H9 (cell line): ENCODE data around the gene EXOG. TPM values are rescaled to one million over a fixed set of nuclear protein-coding genes. Genes with fewer than 3 reads are reported as not detected.
A peak's percentile ranks its signal among the peaks of the same experiment; 100 is the strongest.
"Not testable (repeated sequence)": the region's sequence is repeated elsewhere in the genome, so short reads cannot be mapped to it uniquely, and the experiment has no call there.

Experiments
- DNase-seq: peaks from one replicate; pipeline ENCODE4 v3.0.0-alpha.2; 2017
- H2AFZ ChIP-seq: one replicate; pipeline ENCODE4 v1.6.1; 2013; ENCODE audit warnings: mild to moderate bottlenecking, low read length, control low read depth, moderate library complexity
- H2AK5ac ChIP-seq: 2 replicates; pipeline ENCODE4 v1.6.1; 2013; ENCODE audit warnings: low read length, control low read depth, mixed read lengths; ENCODE audit not compliant: insufficient read length
- H2BK120ac ChIP-seq: one replicate; pipeline ENCODE4 v1.6.1; 2013; ENCODE audit warnings: low read depth, mild to moderate bottlenecking, low read length, control low read depth, inconsistent platforms; ENCODE audit not compliant: poor library complexity, severe bottlenecking
- H2BK12ac ChIP-seq: 2 replicates; pipeline ENCODE4 v1.6.1; 2013; ENCODE audit warnings: low read length, control low read depth, mixed read lengths, low read depth; ENCODE audit not compliant: insufficient read length
- H2BK15ac ChIP-seq: 2 replicates; pipeline ENCODE4 v1.6.1; 2013; ENCODE audit warnings: low read depth, low read length, control low read depth
- H2BK20ac ChIP-seq: one replicate; pipeline ENCODE4 v1.6.1; 2013; ENCODE audit warnings: low read depth, mild to moderate bottlenecking, low read length, control low read depth, inconsistent platforms; ENCODE audit not compliant: poor library complexity, severe bottlenecking
- H2BK5ac ChIP-seq: 2 replicates; pipeline ENCODE4 v1.6.1; 2013; ENCODE audit warnings: low read length, control low read depth, mixed read lengths; ENCODE audit not compliant: insufficient read length
- H3K14ac ChIP-seq: 2 replicates; pipeline ENCODE4 v1.6.1; 2013; ENCODE audit warnings: low read length, control low read depth; ENCODE audit not compliant: insufficient read depth
- H3K18ac ChIP-seq: 2 replicates; pipeline ENCODE4 v1.6.1; 2013; ENCODE audit warnings: low read depth, mild to moderate bottlenecking, mixed read lengths, low read length, control low read depth; ENCODE audit not compliant: insufficient read length
- H3K23ac ChIP-seq: 2 replicates; pipeline ENCODE4 v1.6.1; 2013; ENCODE audit warnings: low read length, control low read depth, mixed read lengths, low read depth; ENCODE audit not compliant: insufficient read length
- H3K23me2 ChIP-seq: 2 replicates; pipeline ENCODE4 v1.6.1; 2013; ENCODE audit warnings: low read depth, mild to moderate bottlenecking, mixed read lengths, low read length, control low read depth; ENCODE audit not compliant: insufficient read length, poor library complexity, severe bottlenecking
- H3K27ac ChIP-seq: 2 replicates; pipeline ENCODE4 v1.5.1; 2013; ENCODE audit warnings: low read length, control low read depth, mixed read lengths, low read depth; ENCODE audit not compliant: insufficient read length
- H3K27me3 ChIP-seq: 2 replicates; pipeline ENCODE4 v1.6.1; 2013; ENCODE audit warnings: low read length, control low read depth, inconsistent platforms; ENCODE audit not compliant: insufficient read depth
- H3K4ac ChIP-seq: 2 replicates; pipeline ENCODE4 v1.6.1; 2013; ENCODE audit warnings: low read depth, mild to moderate bottlenecking, control low read depth, inconsistent platforms, low read length, moderate library complexity
- H3K4me1 ChIP-seq: 2 replicates; pipeline ENCODE4 v1.6.1; 2013; ENCODE audit warnings: low read length, control low read depth, inconsistent platforms; ENCODE audit not compliant: insufficient read depth
- H3K4me2 ChIP-seq: 2 replicates; pipeline ENCODE4 v1.6.1; 2013; ENCODE audit warnings: low read length, control low read depth, mixed read lengths; ENCODE audit not compliant: insufficient read length, insufficient read depth
- H3K56ac ChIP-seq: 2 replicates; pipeline ENCODE4 v1.6.1; 2013; ENCODE audit warnings: low read depth, mild to moderate bottlenecking, mixed read lengths, low read length, control low read depth; ENCODE audit not compliant: insufficient read length
- H3K79me1 ChIP-seq: 2 replicates; pipeline ENCODE4 v1.6.1; 2013; ENCODE audit warnings: low read depth, mild to moderate bottlenecking, moderate library complexity, low read length, control low read depth, inconsistent platforms; ENCODE audit not compliant: insufficient read depth, poor library complexity, severe bottlenecking
- H3K79me2 ChIP-seq: 2 replicates; pipeline ENCODE4 v1.6.1; 2013; ENCODE audit warnings: low read length, control low read depth, inconsistent platforms; ENCODE audit not compliant: insufficient read depth
- H3K9ac ChIP-seq: 2 replicates; pipeline ENCODE4 v1.6.1; 2013; ENCODE audit warnings: low read length, control low read depth, mixed read lengths; ENCODE audit not compliant: insufficient read length; ENCODE audit errors: extremely low read depth
- H3K9me3 ChIP-seq: one replicate; pipeline ENCODE4 v1.6.1; 2013; ENCODE audit warnings: low read depth, low read length, inconsistent platforms; ENCODE audit not compliant: control insufficient read depth
- H3T11ph ChIP-seq: one replicate; pipeline ENCODE4 v1.6.1; 2013; ENCODE audit warnings: mild to moderate bottlenecking, low read length, control low read depth, inconsistent platforms
- H4K20me1 ChIP-seq: one replicate; pipeline ENCODE4 v1.6.1; 2013; ENCODE audit not compliant: control insufficient read depth, insufficient read length, insufficient read depth
- H4K5ac ChIP-seq: 2 replicates; pipeline ENCODE4 v1.6.1; 2013; ENCODE audit warnings: low read depth, mild to moderate bottlenecking, mixed read lengths, low read length, control low read depth; ENCODE audit not compliant: insufficient read length
- H4K8ac ChIP-seq: replicated peaks from 2 replicates; pipeline ENCODE4 v1.6.1; 2013; ENCODE audit warnings: low read length, control low read depth, mixed read lengths, low read depth; ENCODE audit not compliant: insufficient read length
- H4K91ac ChIP-seq: 2 replicates; pipeline ENCODE4 v1.6.1; 2013; ENCODE audit warnings: low read depth, mild to moderate bottlenecking, moderate library complexity, mixed read lengths, low read length, control low read depth; ENCODE audit not compliant: insufficient read length
- H3K27ac Mint-ChIP-seq, 3 experiments: 2 replicates in 2 of 3; 3 replicates in 1 of 3; pipeline ENCODE4 v1.8.0; 2020 to 2021; ENCODE audit warnings: mixed read lengths in 3 of 3, mild to moderate bottlenecking in 1 of 3, moderate library complexity in 1 of 3
- H3K27me3 Mint-ChIP-seq: 2 replicates; pipeline ENCODE4 v1.8.0; 2021; ENCODE audit warnings: low read depth, mild to moderate bottlenecking, moderate library complexity, mixed read lengths
- H3K36me3 Mint-ChIP-seq, 3 experiments: 2 replicates in 2 of 3; 3 replicates in 1 of 3; pipeline ENCODE4 v1.8.0; 2020 to 2021; ENCODE audit warnings: low read depth in 3 of 3, mixed read lengths in 3 of 3; ENCODE audit not compliant: insufficient read depth in 1 of 3
- H3K4me1 Mint-ChIP-seq, 2 experiments: 2 replicates each; pipeline ENCODE4 v1.8.0; 2020; ENCODE audit warnings: mixed read lengths in 2 of 2
- H3K4me3 Mint-ChIP-seq, 2 experiments: 2 replicates in 1 of 2; 3 replicates in 1 of 2; pipeline ENCODE4 v1.8.0; 2020 to 2021; ENCODE audit warnings: mild to moderate bottlenecking in 2 of 2, mixed read lengths in 2 of 2, moderate library complexity in 1 of 2
- H3K9me3 Mint-ChIP-seq, 2 experiments: 2 replicates in 1 of 2; 3 replicates in 1 of 2; pipeline ENCODE4 v1.8.0; 2020; ENCODE audit warnings: mild to moderate bottlenecking in 2 of 2, mixed read lengths in 2 of 2, moderate library complexity in 1 of 2
- CTCF ChIP-seq: fragments of 200-600 bp; sonication (generic); conservative IDR thresholded peaks from 3 replicates; pipeline ENCODE4 v1.8.0; 2021; ENCODE audit warnings: antibody characterized with exemption, mild to moderate bottlenecking
- WGBS: extraction: QIAGEN DNeasy Blood & Tissue Kit; methylation state at CpG from one replicate; pipeline ENCODE4 v1.1.7; 2013; ENCODE audit warnings: missing lambda C conversion rate, low lambda C conversion rate, mixed read lengths; ENCODE audit not compliant: insufficient read length; ENCODE audit errors: extremely low coverage; 5-methylcytosine and 5-hydroxymethylcytosine counted together
- total RNA-seq: library from RNA; stranded (reverse); gene quantifications from 2 replicates; pipeline ENCODE4 v1.2.1, GENCODE V29; 2021

The EXOG gene
- total RNA-seq, 1 experiment from 2014 or later = 14.1 TPM

- Histone ChIP-seq H3K9ac (no peak overlapping the region), H4K5ac (no peak overlapping the region), H3K4me1 (no peaks in the 10 kb centered on the region), H3K27ac (no peak overlapping the region), H4K20me1 (no peaks in the 10 kb centered on the region), H2AFZ (no peak overlapping the region), H3T11ph (no peak overlapping the region), H3K4me2 (no peak overlapping the region), H3K23ac (no peak overlapping the region), H2BK20ac (no peak overlapping the region), H2BK5ac (no peak overlapping the region), H2AK5ac (no peak overlapping the region), H3K56ac (no peak overlapping the region), H3K79me2 (no peaks in the 10 kb centered on the region), H3K14ac (no peak overlapping the region), H3K18ac (no peak overlapping the region), H3K4ac (no peak overlapping the region), H4K91ac (no peak overlapping the region), H2BK15ac (no peak overlapping the region), H4K8ac (no peak overlapping the region), H3K9me3 (no peaks in the 10 kb centered on the region), H3K27me3 (no peaks in the 10 kb centered on the region), H2BK120ac (no peak overlapping the region), H2BK12ac (no peak overlapping the region), H3K79me1 (no peaks in the 10 kb centered on the region), H3K23me2 (no peaks in the 10 kb centered on the region)
- Mint-ChIP-seq H3K9me3 (no peaks in the 10 kb centered on the region), H3K4me3 (no peak overlapping the region; a peak in 1 of 5 replicates), H3K4me1 (0 out of 4 replicates have a peak, but pooled peaks cover 0 to 2% of the 10 kb centered on the region in 2 experiments), H3K27ac (no peak overlapping the region; a peak in 1 of 7 replicates), H3K27me3 (no peaks in the 10 kb centered on the region), H3K36me3 (peaks cover 0 to 3% (median 0%) of the 10 kb centered on the region in 3 experiments; a peak in 2 of 7 replicates)
- DNase-seq = peak; percentile 16
- no CpG with 5 or more reads among the region's 13 CpGs for WGBS
- TF ChIP-seq CTCF = no peak
Observed at GRCh38 chr3:38566215-38566528, 70.0 kb downstream of the EXOG start.

GRCh38 chr3:38566794-38567193 is 70.7 kb downstream of the EXOG start:
- not testable (repeated sequence) for H3T11ph ChIP-seq, H3K23ac ChIP-seq, H2BK12ac ChIP-seq, H3K4me1 ChIP-seq, H3K4me2 ChIP-seq, H3K79me1 ChIP-seq, H3K18ac ChIP-seq, H3K9me3 ChIP-seq, H3K4me3 Mint-ChIP-seq, H3K9ac ChIP-seq, H3K27ac Mint-ChIP-seq, H3K56ac ChIP-seq, H4K5ac ChIP-seq, H3K23me2 ChIP-seq, H2BK15ac ChIP-seq, H3K9me3 Mint-ChIP-seq, H3K4me1 Mint-ChIP-seq, H2BK20ac ChIP-seq, H3K27me3 ChIP-seq, H2AFZ ChIP-seq, H2AK5ac ChIP-seq, H2BK5ac ChIP-seq, H2BK120ac ChIP-seq, H4K20me1 ChIP-seq, H3K79me2 ChIP-seq, H3K4ac ChIP-seq, H3K36me3 Mint-ChIP-seq, H4K8ac ChIP-seq, H4K91ac ChIP-seq, H3K27ac ChIP-seq, H3K14ac ChIP-seq, H3K27me3 Mint-ChIP-seq
- no CpG with 5 or more reads among the region's 7 CpGs for WGBS
- DNase-seq = peak; percentile 4
